ACC112 (cell line): ENCODE measurements around the gene NFKBIL1.

ENCODE experiments used
- H2AFZ ChIP-seq: fragments of 200-600 bp; sonication (generic); one replicate; pipeline ENCODE4 v1.6.0; 2017; ENCODE audit warnings: antibody characterized with exemption, low read length; ENCODE audit not compliant: unreplicated experiment
- H3K27ac ChIP-seq: fragments of 200-600 bp; sonication (generic); 2 replicates; pipeline ENCODE4 v1.5.1; 2014; ENCODE audit warnings: low read depth, mild to moderate bottlenecking, antibody characterized with exemption, low read length, moderate library complexity
- H3K27me3 ChIP-seq: fragments of 200-600 bp; sonication (generic); 2 replicates; pipeline ENCODE4 v1.6.1; 2014; ENCODE audit warnings: mild to moderate bottlenecking, antibody characterized with exemption, low read length, moderate library complexity, mixed read lengths; ENCODE audit not compliant: insufficient read depth
- H3K36me3 ChIP-seq: fragments of 200-600 bp; sonication (generic); 2 replicates; pipeline ENCODE4 v1.6.1; 2016; ENCODE audit warnings: mild to moderate bottlenecking, antibody characterized with exemption, low read length, moderate library complexity, mixed read lengths; ENCODE audit not compliant: insufficient read depth
- H3K4me1 ChIP-seq: fragments of 200-600 bp; sonication (generic); one replicate; pipeline ENCODE4 v1.6.1; 2016; ENCODE audit warnings: low read length, mixed read lengths; ENCODE audit not compliant: insufficient read depth, unreplicated experiment, control insufficient read depth
- H3K4me3 ChIP-seq: fragments of 200-600 bp; sonication (generic); 2 replicates; pipeline ENCODE4 v1.5.1; 2014; ENCODE audit warnings: mild to moderate bottlenecking, low read depth, low read length
- H3K79me2 ChIP-seq: fragments of 200-600 bp; sonication (generic); one replicate; pipeline ENCODE4 v1.6.0; 2016; ENCODE audit warnings: low read length; ENCODE audit not compliant: control insufficient read depth, unreplicated experiment, insufficient read depth

The NFKBIL1 gene

DNA sequence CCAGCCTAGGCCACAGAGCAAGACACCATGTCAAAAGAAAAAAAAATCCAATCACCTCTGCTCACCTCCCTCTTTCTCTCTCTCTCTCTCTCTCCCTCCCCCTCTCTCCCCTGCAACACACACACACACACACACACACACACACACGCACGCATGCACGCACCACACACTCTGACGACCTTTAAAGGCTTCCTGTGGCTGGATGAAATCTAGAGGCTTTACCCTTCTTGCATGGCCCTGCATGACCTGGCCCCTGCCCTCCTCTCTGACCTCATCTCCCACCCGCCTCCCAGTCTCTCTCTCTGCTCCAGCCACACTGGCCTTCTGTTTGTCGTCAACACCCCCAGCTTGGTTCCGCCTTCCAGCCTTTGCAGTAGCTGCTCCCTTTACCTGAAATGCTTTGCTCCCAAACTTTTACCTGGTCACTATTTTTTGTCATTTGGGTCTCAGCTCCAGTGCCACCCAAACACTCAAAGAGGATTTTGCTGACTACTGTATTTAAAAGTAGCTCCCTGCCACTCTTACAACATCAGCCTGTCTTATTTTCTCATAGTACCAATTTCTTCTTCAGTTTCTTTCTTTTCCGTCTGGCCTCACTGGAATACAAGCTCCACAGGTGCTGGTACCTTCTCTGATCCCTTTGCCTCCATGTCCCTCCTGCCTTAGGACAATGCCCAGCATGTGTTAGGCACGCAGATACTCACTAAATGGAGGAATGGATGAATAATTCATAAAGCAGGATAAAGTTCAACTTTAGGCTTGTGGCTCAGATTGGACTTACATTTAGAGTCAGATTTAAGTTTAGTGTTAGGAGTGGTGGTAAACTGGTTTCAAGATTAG lies 20.3 kb downstream of the NFKBIL1 start:
- no peaks in the 10 kb centered on the region for H3K36me3 ChIP-seq
- H3K27me3 ChIP-seq = no peaks in the 10 kb centered on the region
- H2AFZ ChIP-seq = no peak overlapping the region
- H3K4me3 ChIP-seq = no peak overlapping the region
- no peaks in the 10 kb centered on the region for H3K79me2 ChIP-seq
- no peak overlapping the region for H3K27ac ChIP-seq
- H3K4me1 ChIP-seq = peaks cover 11% of the 10 kb centered on the region

DNA sequence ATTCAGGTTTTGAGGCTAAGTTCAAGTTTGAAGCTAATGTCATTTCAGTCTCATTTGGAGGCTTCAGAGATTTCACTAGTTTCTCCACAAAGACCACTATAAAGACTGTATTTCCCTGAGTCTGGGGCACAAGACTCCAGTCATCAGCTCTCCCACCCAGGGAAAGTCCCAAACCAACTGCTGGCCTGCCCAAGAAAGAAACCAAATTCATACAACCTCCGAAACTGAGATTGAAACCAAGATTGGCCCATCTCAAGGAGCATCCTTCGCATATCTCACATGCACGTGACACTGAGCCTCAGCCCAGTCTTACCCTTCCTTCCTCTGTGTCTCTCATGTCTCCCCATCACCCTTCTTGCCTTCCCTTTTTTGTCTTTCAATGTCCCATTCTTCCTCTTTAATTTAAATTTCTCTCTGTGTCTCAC lies 21.1 kb downstream of the NFKBIL1 start:
- Histone ChIP-seq H2AFZ (no peak overlapping the region), H3K79me2 (no peaks in the 10 kb centered on the region), H3K4me3 (no peak overlapping the region), H3K27me3 (no peaks in the 10 kb centered on the region), H3K27ac (no peak overlapping the region), H3K36me3 (no peaks in the 10 kb centered on the region), H3K4me1 (peaks cover 3% of the 10 kb centered on the region)

DNA sequence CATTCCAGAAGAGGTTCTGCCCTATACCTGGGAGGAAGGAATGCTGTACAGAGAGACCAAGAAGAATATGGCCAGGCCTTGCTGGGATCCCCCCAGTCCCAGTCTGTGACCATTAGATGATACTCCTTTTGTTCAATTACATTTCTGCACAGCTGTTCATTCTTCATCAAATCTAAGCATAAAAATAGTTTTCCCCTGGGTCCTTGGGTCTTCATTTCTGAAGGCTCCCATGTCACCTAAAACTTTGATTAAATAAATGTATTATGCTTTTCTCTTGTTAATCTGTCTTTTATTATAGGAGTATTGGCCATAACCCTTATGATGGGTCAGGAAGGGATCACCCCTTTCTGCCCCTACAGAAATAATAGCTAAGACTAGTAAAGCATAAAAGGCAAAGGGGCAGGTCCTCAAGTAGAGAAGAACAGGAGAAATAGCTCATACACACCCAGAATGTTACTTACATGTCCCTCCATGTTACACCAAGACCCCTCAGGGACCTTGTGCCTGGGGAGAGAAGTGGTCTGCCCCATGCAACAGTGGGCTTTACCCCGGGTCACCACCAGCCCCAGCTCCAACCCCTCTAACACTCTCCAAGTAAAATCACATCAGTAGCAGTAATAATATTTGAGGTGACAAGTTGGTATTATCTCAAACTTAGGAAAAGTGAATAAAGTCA lies 22.6 kb downstream of the NFKBIL1 start:
- Histone ChIP-seq H3K27ac (no peak overlapping the region), H3K36me3 (no peaks in the 10 kb centered on the region), H3K4me1 (no peaks in the 10 kb centered on the region), H2AFZ (no peak overlapping the region), H3K79me2 (no peaks in the 10 kb centered on the region), H3K27me3 (peaks cover 6% of the 10 kb centered on the region; the same call in 1 of the 2 replicates), H3K4me3 (no peak overlapping the region)

DNA sequence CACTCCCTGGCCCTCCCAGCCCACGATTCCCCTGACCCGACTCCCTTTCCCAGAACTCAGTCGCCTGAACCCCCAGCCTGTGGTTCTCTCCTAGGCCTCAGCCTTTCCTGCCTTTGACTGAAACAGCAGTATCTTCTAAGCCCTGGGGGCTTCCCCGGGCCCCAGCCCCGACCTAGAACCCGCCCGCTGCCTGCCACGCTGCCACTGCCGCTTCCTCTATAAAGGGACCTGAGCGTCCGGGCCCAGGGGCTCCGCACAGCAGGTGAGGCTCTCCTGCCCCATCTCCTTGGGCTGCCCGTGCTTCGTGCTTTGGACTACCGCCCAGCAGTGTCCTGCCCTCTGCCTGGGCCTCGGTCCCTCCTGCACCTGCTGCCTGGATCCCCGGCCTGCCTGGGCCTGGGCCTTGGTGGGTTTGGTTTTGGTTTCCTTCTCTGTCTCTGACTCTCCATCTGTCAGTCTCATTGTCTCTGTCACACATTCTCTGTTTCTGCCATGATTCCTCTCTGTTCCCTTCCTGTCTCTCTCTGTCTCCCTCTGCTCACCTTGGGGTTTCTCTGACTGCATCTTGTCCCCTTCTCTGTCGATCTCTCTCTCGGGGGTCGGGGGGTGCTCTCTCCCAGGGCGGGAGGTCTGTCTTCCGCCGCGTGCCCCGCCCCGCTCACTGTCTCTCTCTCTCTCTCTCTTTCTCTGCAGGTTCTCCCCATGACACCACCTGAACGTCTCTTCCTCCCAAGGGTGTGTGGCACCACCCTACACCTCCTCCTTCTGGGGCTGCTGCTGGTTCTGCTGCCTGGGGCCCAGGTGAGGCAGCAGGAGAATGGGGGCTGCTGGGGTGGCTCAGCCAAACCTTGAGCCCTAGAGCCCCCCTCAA lies 24.9 kb downstream of the NFKBIL1 start, which contains the start of gene LTA:
Gene LTA, plus strand, starts transcription at position 249 of the 871 bp plus-strand sequence. Its CDS starts 454 bp downstream, at position 703.
- no peak within 1 kb of the TSS for H3K27ac ChIP-seq
- H3K27me3 ChIP-seq = peaks cover 9% of the 10 kb centered on the region
- H3K4me3 ChIP-seq = no peak within 1 kb of the TSS
- H3K79me2 ChIP-seq = no peaks in the 10 kb centered on the region
- no peaks in the 10 kb centered on the region for H3K36me3 ChIP-seq
- no peak within 1 kb of the TSS for H2AFZ ChIP-seq
- H3K4me1 ChIP-seq = no peaks in the 10 kb centered on the region

DNA sequence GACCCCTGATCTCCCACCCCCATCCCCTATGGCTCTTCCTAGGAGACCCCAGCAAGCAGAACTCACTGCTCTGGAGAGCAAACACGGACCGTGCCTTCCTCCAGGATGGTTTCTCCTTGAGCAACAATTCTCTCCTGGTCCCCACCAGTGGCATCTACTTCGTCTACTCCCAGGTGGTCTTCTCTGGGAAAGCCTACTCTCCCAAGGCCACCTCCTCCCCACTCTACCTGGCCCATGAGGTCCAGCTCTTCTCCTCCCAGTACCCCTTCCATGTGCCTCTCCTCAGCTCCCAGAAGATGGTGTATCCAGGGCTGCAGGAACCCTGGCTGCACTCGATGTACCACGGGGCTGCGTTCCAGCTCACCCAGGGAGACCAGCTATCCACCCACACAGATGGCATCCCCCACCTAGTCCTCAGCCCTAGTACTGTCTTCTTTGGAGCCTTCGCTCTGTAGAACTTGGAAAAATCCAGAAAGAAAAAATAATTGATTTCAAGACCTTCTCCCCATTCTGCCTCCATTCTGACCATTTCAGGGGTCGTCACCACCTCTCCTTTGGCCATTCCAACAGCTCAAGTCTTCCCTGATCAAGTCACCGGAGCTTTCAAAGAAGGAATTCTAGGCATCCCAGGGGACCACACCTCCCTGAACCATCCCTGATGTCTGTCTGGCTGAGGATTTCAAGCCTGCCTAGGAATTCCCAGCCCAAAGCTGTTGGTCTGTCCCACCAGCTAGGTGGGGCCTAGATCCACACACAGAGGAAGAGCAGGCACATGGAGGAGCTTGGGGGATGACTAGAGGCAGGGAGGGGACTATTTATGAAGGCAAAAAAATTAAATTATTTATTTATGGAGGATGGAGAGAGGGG lies 26.1 kb downstream of the NFKBIL1 start:
- Histone ChIP-seq H3K36me3 (no peaks in the 10 kb centered on the region), H2AFZ (no peak overlapping the region), H3K27ac (no peak overlapping the region), H3K4me1 (no peaks in the 10 kb centered on the region), H3K79me2 (no peaks in the 10 kb centered on the region), H3K4me3 (no peak overlapping the region), H3K27me3 (peaks cover 9% of the 10 kb centered on the region)

DNA sequence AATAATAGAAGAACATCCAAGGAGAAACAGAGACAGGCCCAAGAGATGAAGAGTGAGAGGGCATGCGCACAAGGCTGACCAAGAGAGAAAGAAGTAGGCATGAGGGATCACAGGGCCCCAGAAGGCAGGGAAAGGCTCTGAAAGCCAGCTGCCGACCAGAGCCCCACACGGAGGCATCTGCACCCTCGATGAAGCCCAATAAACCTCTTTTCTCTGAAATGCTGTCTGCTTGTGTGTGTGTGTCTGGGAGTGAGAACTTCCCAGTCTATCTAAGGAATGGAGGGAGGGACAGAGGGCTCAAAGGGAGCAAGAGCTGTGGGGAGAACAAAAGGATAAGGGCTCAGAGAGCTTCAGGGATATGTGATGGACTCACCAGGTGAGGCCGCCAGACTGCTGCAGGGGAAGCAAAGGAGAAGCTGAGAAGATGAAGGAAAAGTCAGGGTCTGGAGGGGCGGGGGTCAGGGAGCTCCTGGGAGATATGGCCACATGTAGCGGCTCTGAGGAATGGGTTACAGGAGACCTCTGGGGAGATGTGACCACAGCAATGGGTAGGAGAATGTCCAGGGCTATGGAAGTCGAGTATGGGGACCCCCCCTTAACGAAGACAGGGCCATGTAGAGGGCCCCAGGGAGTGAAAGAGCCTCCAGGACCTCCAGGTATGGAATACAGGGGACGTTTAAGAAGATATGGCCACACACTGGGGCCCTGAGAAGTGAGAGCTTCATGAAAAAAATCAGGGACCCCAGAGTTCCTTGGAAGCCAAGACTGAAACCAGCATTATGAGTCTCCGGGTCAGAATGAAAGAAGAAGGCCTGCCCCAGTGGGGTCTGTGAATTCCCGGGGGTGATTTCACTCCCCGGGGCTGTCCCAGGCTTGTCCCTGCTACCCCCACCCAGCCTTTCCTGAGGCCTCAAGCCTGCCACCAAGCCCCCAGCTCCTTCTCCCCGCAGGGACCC lies 27.0 kb downstream of the NFKBIL1 start:
- Histone ChIP-seq H3K27ac (no peak overlapping the region), H2AFZ (no peak overlapping the region), H3K36me3 (no peaks in the 10 kb centered on the region), H3K27me3 (peaks cover 9% of the 10 kb centered on the region), H3K4me3 (no peak overlapping the region), H3K4me1 (no peaks in the 10 kb centered on the region), H3K79me2 (no peaks in the 10 kb centered on the region)

DNA sequence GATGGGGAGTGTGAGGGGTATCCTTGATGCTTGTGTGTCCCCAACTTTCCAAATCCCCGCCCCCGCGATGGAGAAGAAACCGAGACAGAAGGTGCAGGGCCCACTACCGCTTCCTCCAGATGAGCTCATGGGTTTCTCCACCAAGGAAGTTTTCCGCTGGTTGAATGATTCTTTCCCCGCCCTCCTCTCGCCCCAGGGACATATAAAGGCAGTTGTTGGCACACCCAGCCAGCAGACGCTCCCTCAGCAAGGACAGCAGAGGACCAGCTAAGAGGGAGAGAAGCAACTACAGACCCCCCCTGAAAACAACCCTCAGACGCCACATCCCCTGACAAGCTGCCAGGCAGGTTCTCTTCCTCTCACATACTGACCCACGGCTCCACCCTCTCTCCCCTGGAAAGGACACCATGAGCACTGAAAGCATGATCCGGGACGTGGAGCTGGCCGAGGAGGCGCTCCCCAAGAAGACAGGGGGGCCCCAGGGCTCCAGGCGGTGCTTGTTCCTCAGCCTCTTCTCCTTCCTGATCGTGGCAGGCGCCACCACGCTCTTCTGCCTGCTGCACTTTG lies 28.0 kb downstream of the NFKBIL1 start, which contains the start of gene TNF:
Gene TNF, plus strand, starts transcription at position 231 of the 567 bp plus-strand sequence. Its CDS starts 177 bp downstream, at position 408.
- Histone ChIP-seq H3K79me2 (no peaks in the 10 kb centered on the region), H3K27ac (no peak within 1 kb of the TSS), H3K36me3 (no peaks in the 10 kb centered on the region), H2AFZ (no peak within 1 kb of the TSS), H3K4me1 (no peaks in the 10 kb centered on the region), H3K4me3 (no peak within 1 kb of the TSS), H3K27me3 (peaks cover 9% of the 10 kb centered on the region)

DNA sequence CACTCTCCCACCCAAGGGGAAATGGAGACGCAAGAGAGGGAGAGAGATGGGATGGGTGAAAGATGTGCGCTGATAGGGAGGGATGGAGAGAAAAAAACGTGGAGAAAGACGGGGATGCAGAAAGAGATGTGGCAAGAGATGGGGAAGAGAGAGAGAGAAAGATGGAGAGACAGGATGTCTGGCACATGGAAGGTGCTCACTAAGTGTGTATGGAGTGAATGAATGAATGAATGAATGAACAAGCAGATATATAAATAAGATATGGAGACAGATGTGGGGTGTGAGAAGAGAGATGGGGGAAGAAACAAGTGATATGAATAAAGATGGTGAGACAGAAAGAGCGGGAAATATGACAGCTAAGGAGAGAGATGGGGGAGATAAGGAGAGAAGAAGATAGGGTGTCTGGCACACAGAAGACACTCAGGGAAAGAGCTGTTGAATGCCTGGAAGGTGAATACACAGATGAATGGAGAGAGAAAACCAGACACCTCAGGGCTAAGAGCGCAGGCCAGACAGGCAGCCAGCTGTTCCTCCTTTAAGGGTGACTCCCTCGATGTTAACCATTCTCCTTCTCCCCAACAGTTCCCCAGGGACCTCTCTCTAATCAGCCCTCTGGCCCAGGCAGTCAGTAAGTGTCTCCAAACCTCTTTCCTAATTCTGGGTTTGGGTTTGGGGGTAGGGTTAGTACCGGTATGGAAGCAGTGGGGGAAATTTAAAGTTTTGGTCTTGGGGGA lies 28.7 kb downstream of the NFKBIL1 start:
- H3K79me2 ChIP-seq = no peaks in the 10 kb centered on the region
- H2AFZ ChIP-seq = no peak overlapping the region
- peaks cover 9% of the 10 kb centered on the region for H3K27me3 ChIP-seq
- H3K27ac ChIP-seq = no peak overlapping the region
- no peaks in the 10 kb centered on the region for H3K4me1 ChIP-seq
- H3K4me3 ChIP-seq = no peak overlapping the region
- H3K36me3 ChIP-seq = no peaks in the 10 kb centered on the region
